SH-SY5Y (cell line): ENCODE measurements around the gene MUC4.

Source experiments
- GATA2 ChIP-seq: IDR thresholded peaks from 2 replicates; pipeline ENCODE4 v1.6.1; 2011; ENCODE audit warnings: mild to moderate bottlenecking, low read depth, low read length
- GATA3 ChIP-seq: IDR thresholded peaks from 2 replicates; pipeline ENCODE4 v1.6.1; 2011; ENCODE audit warnings: low read depth, mild to moderate bottlenecking, low read length, moderate library complexity

Gene MUC4

GRCh38 chr3:195823280-195823679 is 11.6 kb upstream of the MUC4 start:
- TF ChIP-seq GATA2 (no peak), GATA3 (no peak)

- TF ChIP-seq GATA2 = no peak
Observed at GRCh38 chr3:195822131-195822696, 10.5 kb upstream of the MUC4 start.

GRCh38 chr3:195821403-195822130 is 9.8 kb upstream of the MUC4 start:
- TF ChIP-seq GATA2 (no peak), GATA3 (no peak)

- TF ChIP-seq GATA2 (no peak), GATA3 (no peak)
Observed at GRCh38 chr3:195820901-195821300, 9.2 kb upstream of the MUC4 start.

- TF ChIP-seq GATA3 (no peak), GATA2 (no peak)
Observed at GRCh38 chr3:195820186-195820585, 8.5 kb upstream of the MUC4 start.

- TF ChIP-seq GATA2 (no peak), GATA3 (no peak)
Observed at GRCh38 chr3:195818301-195818700, 6.6 kb upstream of the MUC4 start.

- TF ChIP-seq GATA2 = no peak
- no peak for TF ChIP-seq GATA3
Observed at GRCh38 chr3:195817578-195818135, 5.9 kb upstream of the MUC4 start.

- no peak for TF ChIP-seq GATA2
- TF ChIP-seq GATA3 = no peak
Observed at GRCh38 chr3:195815169-195815771, 3.5 kb upstream of the MUC4 start.

- no peak for TF ChIP-seq GATA3
Observed at GRCh38 chr3:195813916-195814640, 2.3 kb upstream of the MUC4 start.

GRCh38 chr3:195812366-195812765 is 637 bp upstream of the MUC4 start:
- TF ChIP-seq GATA2 (no peak), GATA3 (no peak)

GRCh38 chr3:195810455-195810845 is 1.3 kb downstream of the MUC4 start:
- TF ChIP-seq GATA2 (no peak), GATA3 (no peak)

GRCh38 chr3:195809796-195810454 is 1.8 kb downstream of the MUC4 start:
- TF ChIP-seq GATA2 = no peak
- no peak for TF ChIP-seq GATA3

GRCh38 chr3:195809291-195809785 is 2.4 kb downstream of the MUC4 start:
- TF ChIP-seq GATA2 (no peak), GATA3 (no peak)
